IPS-15b (cell line): Measurements from ENCODE around the gene CCL11.

ENCODE experiments used
- H3K27me3 ChIP-seq: one replicate; pipeline ENCODE4 v1.6.1; 2013; ENCODE audit warnings: low read length; ENCODE audit not compliant: control insufficient read depth, insufficient read depth
- H3K36me3 ChIP-seq: one replicate; pipeline ENCODE4 v1.6.1; 2013; ENCODE audit warnings: low read length; ENCODE audit not compliant: control insufficient read depth, insufficient read depth
- H3K4me1 ChIP-seq: one replicate; pipeline ENCODE4 v1.6.1; 2013; ENCODE audit warnings: mild to moderate bottlenecking, low read length; ENCODE audit not compliant: control insufficient read depth, insufficient read depth
- H3K4me3 ChIP-seq: one replicate; pipeline ENCODE4 v1.5.1; 2013; ENCODE audit warnings: low read depth, low read length
- H3K9ac ChIP-seq: one replicate; pipeline ENCODE4 v1.6.1; 2013; ENCODE audit warnings: low read depth, mild to moderate bottlenecking, low read length
- H3K9me3 ChIP-seq: one replicate; pipeline ENCODE4 v1.6.1; 2013; ENCODE audit warnings: mild to moderate bottlenecking, low read length; ENCODE audit not compliant: control insufficient read depth, insufficient read depth

CCL11 gene

DNA sequence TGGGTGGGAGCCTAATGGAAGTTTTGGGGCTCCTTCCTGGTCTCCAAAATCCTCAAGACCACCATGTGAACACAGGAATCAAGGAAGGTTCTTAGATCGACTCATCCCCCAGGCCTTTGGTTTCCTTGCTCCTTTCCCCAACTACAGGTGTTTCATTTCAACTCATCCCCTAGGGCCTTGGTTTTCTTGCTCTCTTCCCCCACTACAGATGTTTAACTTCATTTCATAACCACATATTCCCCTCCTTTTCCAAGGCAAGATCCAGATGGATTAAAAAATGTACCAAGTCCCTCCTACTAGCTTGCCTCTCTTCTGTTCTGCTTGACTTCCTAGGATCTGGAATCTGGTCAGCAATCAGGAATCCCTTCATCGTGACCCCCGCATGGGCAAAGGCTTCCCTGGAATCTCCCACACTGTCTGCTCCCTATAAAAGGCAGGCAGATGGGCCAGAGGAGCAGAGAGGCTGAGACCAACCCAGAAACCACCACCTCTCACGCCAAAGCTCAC lies at the start of gene CCL11:
TSS of gene CCL11 (plus strand) at position 457 of the 507 bp plus-strand sequence. CDS start 67 bp downstream, outside the sequence.
- H3K4me1 ChIP-seq = no peaks in the 10 kb centered on the region
- no peak within 1 kb of the TSS for H3K9ac ChIP-seq

DNA sequence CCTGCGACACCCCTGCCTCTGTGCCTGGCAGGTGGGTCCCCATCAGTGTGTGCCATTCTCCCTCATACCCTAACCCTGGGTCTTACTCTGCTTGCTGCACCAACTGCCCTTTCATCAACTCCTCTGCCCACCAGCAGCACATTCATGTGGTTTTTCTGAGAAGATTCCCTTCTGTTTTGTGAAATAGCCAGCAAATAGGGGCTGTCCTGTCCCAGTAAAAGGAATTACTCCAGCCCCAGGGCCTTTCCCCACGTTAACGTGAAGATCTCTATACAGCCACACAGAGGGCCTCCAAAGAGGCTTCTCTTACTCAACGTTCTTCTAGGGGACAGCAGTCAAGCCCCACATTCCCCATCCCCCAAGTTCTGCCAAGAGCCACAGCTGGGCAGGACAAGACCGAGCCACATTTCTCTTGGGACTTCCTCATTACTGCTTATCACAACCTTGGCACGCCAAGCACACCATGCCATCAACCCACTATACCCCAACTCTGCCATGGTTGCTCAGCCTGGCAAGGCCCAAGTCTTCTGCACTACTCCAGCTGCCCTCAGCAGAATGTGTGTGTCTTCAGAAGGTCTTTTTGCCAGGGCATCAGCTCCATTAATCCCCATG lies 49.2 kb upstream of the CCL11 start:
- no peaks in the 10 kb centered on the region for H3K4me1 ChIP-seq
- H3K36me3 ChIP-seq = no peaks in the 10 kb centered on the region
- H3K9ac ChIP-seq = no peak overlapping the region
- H3K4me3 ChIP-seq = no peak overlapping the region
- H3K27me3 ChIP-seq = no peaks in the 10 kb centered on the region
- H3K9me3 ChIP-seq = no peaks in the 10 kb centered on the region

More for the DNA sequence above, at the start of gene CCL11:
- H3K36me3 ChIP-seq = no peaks in the 10 kb centered on the region
- H3K4me3 ChIP-seq = no peak within 1 kb of the TSS
- H3K9me3 ChIP-seq = no peaks in the 10 kb centered on the region
- H3K27me3 ChIP-seq = peaks cover 1% of the 10 kb centered on the region

DNA sequence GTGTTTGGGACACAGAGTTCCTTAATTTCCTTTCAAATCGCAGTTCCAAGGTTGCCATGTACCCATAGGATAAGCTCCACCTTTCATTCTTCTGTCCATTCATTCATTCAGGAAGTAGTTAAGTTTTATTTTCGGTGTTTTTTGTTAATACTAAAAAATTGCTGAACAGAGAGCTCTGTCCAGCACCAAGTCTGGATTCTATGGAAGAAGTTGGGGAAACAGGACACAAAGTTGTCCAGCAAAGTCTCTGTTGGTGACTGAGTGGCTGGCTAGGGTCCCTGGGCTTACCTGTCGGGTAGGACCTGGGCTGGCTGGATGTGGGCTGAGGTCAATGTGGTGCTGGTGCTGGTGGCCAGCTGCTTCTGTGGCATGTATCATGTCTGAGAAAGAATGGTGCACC lies 48.1 kb upstream of the CCL11 start:
- no peak overlapping the region for H3K9ac ChIP-seq
- no peaks in the 10 kb centered on the region for H3K36me3 ChIP-seq
- no peaks in the 10 kb centered on the region for H3K9me3 ChIP-seq
- no peaks in the 10 kb centered on the region for H3K27me3 ChIP-seq
- no peak overlapping the region for H3K4me3 ChIP-seq
- no peaks in the 10 kb centered on the region for H3K4me1 ChIP-seq

DNA sequence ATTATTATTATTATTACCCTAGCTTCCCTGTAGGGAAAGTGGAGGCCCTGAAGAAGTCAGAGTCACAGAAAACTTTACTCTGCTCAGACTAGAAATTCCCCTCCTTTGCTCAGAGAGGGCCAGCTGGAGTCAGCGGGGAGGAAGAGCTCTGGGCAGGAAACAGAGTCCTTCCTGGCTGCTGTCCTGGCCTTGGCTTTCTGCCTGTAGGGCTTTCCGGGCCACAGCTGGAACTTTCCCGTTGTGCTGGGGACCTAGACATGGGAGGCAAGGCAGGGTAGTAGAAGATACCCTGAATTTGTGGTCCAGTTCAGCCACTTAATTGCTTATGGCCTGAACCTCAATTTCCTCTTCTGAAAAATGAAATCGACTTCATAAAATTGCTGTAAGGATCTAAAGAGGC lies 44.5 kb upstream of the CCL11 start:
- Histone ChIP-seq H3K36me3 (no peaks in the 10 kb centered on the region), H3K9me3 (no peaks in the 10 kb centered on the region), H3K9ac (no peak overlapping the region), H3K4me3 (no peak overlapping the region), H3K27me3 (no peaks in the 10 kb centered on the region), H3K4me1 (peaks cover 3% of the 10 kb centered on the region)

DNA sequence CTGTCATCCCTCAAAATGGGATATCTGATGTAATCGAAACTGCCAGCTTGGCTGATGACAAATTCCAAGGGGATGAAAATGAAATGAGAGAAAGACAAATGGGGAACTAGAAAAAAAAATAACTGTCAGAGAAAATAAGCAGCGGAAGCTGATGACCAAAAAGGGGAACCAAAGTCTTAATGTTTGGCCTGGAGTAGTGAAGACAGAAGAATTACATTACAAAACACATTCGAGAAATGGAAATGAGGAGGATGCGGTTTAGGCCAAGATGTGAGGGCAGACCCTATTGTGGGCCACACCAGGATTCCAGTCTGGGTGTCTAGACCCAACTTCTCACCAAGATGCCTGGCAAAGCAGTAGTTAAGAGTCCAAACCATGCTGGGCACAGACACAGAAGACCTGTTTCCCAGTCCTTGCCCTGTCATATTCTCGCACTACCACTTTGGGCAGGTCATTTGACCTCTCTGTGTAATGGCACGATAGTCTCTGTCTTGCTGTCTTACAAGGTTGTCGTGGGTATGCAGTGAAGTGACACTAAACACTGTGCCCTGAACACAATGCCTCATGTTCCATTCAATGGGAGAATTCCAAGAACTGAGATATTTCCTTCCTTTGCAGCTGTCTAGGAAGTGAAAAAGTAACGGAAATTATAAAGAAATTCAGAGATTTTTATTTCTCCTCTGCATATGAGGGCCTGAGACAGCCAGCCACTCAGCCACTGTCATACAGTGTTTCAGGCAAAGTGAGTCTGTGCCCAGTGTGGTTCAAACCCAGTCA lies 42.8 kb upstream of the CCL11 start:
- H3K9ac ChIP-seq = no peak overlapping the region
- H3K4me1 ChIP-seq = peaks cover 3% of the 10 kb centered on the region
- H3K4me3 ChIP-seq = no peak overlapping the region
- no peaks in the 10 kb centered on the region for H3K27me3 ChIP-seq
- H3K9me3 ChIP-seq = no peaks in the 10 kb centered on the region
- no peaks in the 10 kb centered on the region for H3K36me3 ChIP-seq

DNA sequence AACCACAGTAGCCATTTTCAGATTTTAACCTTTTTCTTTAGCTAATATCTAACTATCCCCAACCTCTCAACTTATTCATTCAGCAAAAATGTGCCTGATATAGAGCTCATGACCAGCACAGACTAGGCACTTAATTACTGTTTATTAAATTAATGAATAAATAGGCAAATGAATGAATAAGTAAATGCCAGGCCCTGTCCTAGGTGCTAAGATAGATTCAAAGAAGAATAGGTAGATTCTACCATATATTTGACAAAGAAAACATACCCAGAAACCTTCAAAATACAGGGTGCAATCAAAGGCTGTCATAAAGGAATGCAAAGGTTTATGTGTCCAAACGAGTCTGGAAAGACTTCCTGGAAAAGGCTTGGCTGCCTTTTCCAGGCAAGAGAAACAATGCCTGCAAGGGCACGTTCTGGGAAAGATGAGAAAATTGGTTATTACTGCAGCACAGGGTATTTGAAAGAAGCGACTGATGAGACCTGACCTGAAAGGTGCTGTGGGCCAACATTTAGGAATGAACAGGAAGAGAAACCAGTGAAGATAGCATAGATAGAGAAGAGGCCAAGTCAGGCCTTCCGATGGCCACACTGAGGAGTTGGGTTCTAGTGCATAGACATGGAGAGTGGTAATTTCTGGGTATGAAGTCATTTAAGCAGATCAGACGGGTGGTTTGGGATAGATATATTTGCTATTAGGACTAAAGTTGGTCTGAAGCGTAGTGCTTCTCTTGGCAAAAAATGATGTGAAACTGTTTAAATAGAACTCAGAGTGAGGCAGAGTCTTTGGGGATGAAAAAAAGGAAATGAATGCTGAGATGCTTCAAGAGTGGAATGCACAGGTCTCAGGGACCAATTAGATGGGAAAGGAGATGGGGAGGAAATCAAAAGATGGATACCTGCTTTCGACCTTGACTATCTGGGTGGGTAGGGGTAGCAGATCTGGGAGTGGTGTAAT lies 41.9 kb upstream of the CCL11 start:
- H3K4me3 ChIP-seq = no peak overlapping the region
- H3K27me3 ChIP-seq = no peaks in the 10 kb centered on the region
- H3K9ac ChIP-seq = no peak overlapping the region
- peaks cover 3% of the 10 kb centered on the region for H3K4me1 ChIP-seq
- no peaks in the 10 kb centered on the region for H3K9me3 ChIP-seq
- no peaks in the 10 kb centered on the region for H3K36me3 ChIP-seq

DNA sequence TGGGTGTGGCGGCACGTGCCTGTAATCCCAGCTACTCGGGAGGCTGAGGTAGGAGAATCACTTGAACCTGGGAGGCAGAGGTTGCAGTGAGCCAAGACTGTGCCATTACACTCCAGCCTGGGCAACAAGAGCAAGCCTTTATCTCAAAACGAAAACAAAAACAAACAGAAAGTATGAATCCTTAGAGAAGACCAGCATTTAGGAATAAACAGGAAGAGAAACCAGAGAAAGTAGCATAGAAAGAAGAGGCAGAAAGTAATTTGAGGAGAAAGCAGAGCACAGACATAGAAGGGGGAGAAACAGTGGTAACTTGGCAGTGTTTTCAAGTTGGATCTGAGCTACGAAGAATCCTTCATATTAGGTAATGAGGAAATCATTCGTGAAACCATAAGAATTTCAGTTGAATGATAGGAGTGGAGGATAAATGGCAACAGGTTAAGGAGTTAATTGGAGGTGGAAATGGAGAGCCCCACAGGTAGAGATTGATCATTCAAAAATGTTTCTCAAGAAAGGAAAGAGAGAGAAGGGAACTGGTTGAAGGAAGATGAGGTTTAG lies 40.1 kb upstream of the CCL11 start:
- Histone ChIP-seq H3K27me3 (no peaks in the 10 kb centered on the region), H3K4me1 (peaks cover 3% of the 10 kb centered on the region), H3K36me3 (no peaks in the 10 kb centered on the region), H3K4me3 (no peak overlapping the region), H3K9me3 (no peaks in the 10 kb centered on the region), H3K9ac (no peak overlapping the region)

DNA sequence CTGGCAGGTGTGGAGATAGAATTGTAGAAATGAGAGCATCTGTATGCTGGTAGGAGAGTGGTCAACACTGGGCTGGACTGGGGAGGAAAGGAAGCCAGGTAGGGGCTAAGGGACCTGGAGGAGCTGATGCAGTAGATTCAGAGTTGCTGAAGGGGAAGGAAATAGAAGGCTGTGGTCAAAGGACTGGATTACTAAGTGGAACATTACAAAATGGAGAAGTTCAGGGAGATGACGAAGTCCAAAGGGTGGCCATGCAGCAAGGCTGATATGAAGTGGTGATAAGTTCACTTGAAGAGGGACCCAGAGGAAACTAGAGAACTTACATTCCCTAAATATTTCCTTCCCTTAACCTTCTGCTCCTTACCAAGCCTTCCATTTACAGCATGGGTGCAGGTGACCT lies 39.1 kb upstream of the CCL11 start:
- Histone ChIP-seq H3K27me3 (no peaks in the 10 kb centered on the region), H3K4me1 (peaks cover 8% of the 10 kb centered on the region), H3K9ac (no peak overlapping the region), H3K9me3 (no peaks in the 10 kb centered on the region), H3K36me3 (no peaks in the 10 kb centered on the region), H3K4me3 (no peak overlapping the region)

DNA sequence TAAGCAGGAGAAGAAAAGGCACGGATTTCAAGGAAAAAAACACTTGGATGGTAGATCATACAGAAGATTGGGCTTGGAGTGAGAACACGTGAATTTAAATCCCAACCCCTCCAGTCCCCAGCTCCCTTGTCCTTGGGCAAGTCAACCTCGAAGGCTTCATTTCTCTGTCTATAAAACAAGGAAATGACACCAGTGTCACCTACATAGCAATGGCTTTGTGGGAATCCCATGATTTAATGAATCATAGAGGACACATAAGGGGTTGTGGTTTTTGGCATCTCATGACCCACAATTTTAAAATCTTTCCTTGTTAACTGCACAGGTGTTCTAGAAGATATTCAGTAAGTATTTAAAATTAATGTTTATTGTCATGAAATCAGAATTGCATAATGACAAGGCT lies 38.7 kb upstream of the CCL11 start:
- Histone ChIP-seq H3K9ac (no peak overlapping the region), H3K36me3 (no peaks in the 10 kb centered on the region), H3K4me1 (peaks cover 8% of the 10 kb centered on the region), H3K9me3 (no peaks in the 10 kb centered on the region), H3K27me3 (no peaks in the 10 kb centered on the region), H3K4me3 (no peak overlapping the region)

DNA sequence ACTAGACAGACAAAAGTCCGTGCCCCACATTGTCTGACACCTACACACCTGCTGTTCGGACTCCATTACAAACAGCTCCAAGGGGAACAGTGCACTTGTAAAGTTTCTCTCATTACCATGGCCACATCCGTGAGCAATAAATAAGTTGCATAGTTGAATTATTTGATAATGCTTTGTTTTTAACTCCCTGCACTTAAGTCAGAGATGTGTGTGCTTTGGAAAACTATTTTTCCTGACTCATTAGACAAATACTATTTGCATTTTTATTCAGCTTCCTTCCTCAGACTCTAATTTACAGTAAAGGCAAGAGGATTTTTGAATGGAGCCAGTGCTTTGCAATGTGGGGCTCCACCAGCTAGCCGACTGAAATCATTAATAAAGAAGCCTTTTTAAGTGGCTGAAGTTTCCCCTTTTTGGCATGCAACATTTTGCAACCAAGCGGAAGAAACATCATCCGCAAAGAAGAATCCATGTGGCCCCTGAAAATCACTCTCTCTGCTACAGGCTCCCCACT lies 37.0 kb upstream of the CCL11 start:
- H3K4me3 ChIP-seq = no peak overlapping the region
- peaks cover 5% of the 10 kb centered on the region for H3K4me1 ChIP-seq
- H3K9ac ChIP-seq = no peak overlapping the region
- H3K27me3 ChIP-seq = peaks cover 4% of the 10 kb centered on the region
- H3K9me3 ChIP-seq = no peaks in the 10 kb centered on the region
- H3K36me3 ChIP-seq = no peaks in the 10 kb centered on the region

DNA sequence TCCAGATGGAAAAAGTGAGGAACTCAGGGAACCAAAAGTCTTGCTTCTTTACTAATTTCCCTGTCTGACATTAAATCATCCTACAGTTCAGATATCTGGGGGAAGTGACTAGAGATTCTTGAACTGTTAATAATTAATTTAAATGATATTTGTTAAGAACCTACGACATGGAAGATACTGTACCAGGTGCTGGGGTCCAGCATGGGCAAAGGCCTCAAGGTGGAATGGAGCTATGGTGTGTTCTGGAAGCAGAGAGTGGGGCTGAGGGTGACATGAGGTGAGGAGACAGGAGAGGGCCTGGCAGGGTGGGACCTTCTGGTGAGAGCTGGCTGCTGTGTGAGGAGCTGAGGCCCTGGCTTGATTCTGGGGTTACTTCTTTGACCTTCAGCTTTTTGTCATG lies 36.5 kb upstream of the CCL11 start:
- H3K4me1 ChIP-seq = peaks cover 5% of the 10 kb centered on the region
- no peaks in the 10 kb centered on the region for H3K9me3 ChIP-seq
- H3K27me3 ChIP-seq = peaks cover 4% of the 10 kb centered on the region
- no peak overlapping the region for H3K9ac ChIP-seq
- H3K36me3 ChIP-seq = no peaks in the 10 kb centered on the region
- no peak overlapping the region for H3K4me3 ChIP-seq
